Measurements from ENCODE around the gene SLC4A8.

SLC4A8 gene

GRCh38 chr12:51413791-51414190 is 10.8 kb upstream of the SLC4A8 start:
- no peak for TF ChIP-seq CTCF (IDR thresholded peaks at IDR 0.05; ENCODE audit: low read depth, low read length)
- H3K27me3 ChIP-seq (ENCODE audit: insufficient read depth, low read depth, severe bottlenecking): no peaks in the 10 kb centered on the region
- no peak overlapping the region for H3K4me3 ChIP-seq (ENCODE audit: low read depth, low read length)
- DNase-seq: no peak
- no peaks in the 10 kb centered on the region for H3K36me3 ChIP-seq
- H3K9me3 ChIP-seq (ENCODE audit: severe bottlenecking): no peaks in the 10 kb centered on the region
- no peak overlapping the region for H3K27ac ChIP-seq

GRCh38 chr12:51415931-51416330 is 8.7 kb upstream of the SLC4A8 start:
- H3K4me3 ChIP-seq (ENCODE audit: low read depth, low read length): no peak overlapping the region
- no peaks in the 10 kb centered on the region for H3K9me3 ChIP-seq (ENCODE audit: severe bottlenecking)
- no peaks in the 10 kb centered on the region for H3K27me3 ChIP-seq (ENCODE audit: insufficient read depth, low read depth, severe bottlenecking)
- TF ChIP-seq CTCF (IDR thresholded peaks at IDR 0.05; ENCODE audit: low read depth, low read length): no peak
- H3K36me3 ChIP-seq: no peaks in the 10 kb centered on the region
- no peak for DNase-seq
- no peak overlapping the region for H3K27ac ChIP-seq

GRCh38 chr12:51417826-51418225 is 6.8 kb upstream of the SLC4A8 start:
- Histone ChIP-seq H3K4me3 (ENCODE audit: low read depth, low read length) (no peak overlapping the region), H3K9me3 (ENCODE audit: severe bottlenecking) (no peaks in the 10 kb centered on the region), H3K27me3 (ENCODE audit: insufficient read depth, low read depth, severe bottlenecking) (no peaks in the 10 kb centered on the region), H3K27ac (no peak overlapping the region), H3K36me3 (no peaks in the 10 kb centered on the region)
- TF ChIP-seq CTCF (IDR thresholded peaks at IDR 0.05; ENCODE audit: low read depth, low read length): no peak
- no peak for DNase-seq

- Histone ChIP-seq H3K27me3 (ENCODE audit: insufficient read depth, low read depth, severe bottlenecking) (no peaks in the 10 kb centered on the region), H3K9me3 (ENCODE audit: severe bottlenecking) (no peaks in the 10 kb centered on the region), H3K27ac (no peak overlapping the region), H3K4me3 (ENCODE audit: low read depth, low read length) (no peak overlapping the region), H3K36me3 (no peaks in the 10 kb centered on the region)
- no peak for DNase-seq
- TF ChIP-seq CTCF (IDR thresholded peaks at IDR 0.05; ENCODE audit: low read depth, low read length): no peak
These were observed 5.0 kb upstream of the SLC4A8 start for GRCh38 chr12:51419425-51420193.

- no peaks in the 10 kb centered on the region for H3K27me3 ChIP-seq (ENCODE audit: insufficient read depth, low read depth, severe bottlenecking)
- H3K36me3 ChIP-seq: no peaks in the 10 kb centered on the region
- DNase-seq: peak; percentile 64
- no peak overlapping the region for H3K4me3 ChIP-seq (ENCODE audit: low read depth, low read length)
- H3K9me3 ChIP-seq (ENCODE audit: severe bottlenecking): no peaks in the 10 kb centered on the region
- H3K27ac ChIP-seq: no peak overlapping the region
- TF ChIP-seq CTCF (IDR thresholded peaks at IDR 0.05; ENCODE audit: low read depth, low read length): peak; percentile 79
These were observed 3.3 kb upstream of the SLC4A8 start for GRCh38 chr12:51421266-51421884.
